ENCODE results near the gene KRT10. TPM values are rescaled to one million over a fixed set of nuclear protein-coding genes. Genes with fewer than 3 reads are reported as not detected.

KRT10 gene
- total RNA-seq, 1 donor from 2014 or later, result 919 TPM

DNA sequence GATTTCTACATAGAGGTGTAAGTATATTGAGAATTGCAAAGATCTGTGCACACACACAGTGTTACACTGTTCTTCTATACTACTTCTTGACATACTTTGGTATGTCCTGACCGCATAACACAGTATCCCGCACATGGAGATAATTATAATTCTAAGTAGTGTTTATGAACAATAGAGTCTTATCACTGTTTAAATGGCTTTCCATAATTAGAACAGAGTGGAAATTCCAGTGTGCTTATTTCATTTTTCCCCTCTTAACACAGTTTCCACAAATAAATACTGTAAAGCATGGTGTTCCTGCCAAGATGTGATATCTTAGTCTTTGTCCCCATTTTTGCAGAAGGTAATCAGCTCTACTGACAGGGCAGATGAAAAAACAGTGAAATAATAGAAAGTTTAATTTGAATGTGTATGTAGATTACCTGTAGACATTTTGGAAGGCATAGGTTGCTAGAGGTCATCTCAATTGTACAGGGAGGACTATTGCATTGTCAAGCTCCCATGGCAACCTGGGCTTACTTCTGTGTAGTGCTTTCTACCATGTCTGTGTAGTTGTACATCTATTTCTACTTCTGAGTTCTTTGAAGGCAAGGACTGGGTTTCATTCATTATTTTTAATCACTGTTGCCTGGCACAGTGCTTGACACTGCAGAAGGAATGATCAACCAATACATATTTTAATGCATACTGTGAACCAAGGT is 12.5 kb downstream of the KRT10 start:
- Histone ChIP-seq H3K4me1 (no peaks in the 10 kb centered on the region), H3K27ac (no peak overlapping the region), H3K36me3 (no peaks in the 10 kb centered on the region), H3K27me3 (no peaks in the 10 kb centered on the region), H3K9me3 (no peaks in the 10 kb centered on the region), H3K4me3 (no peak overlapping the region)
- TF ChIP-seq POLR2AphosphoS5 (IDR thresholded peaks at IDR 0.05; ENCODE audit: insufficient read depth in 1 of 2, low read depth in 1 of 2) (no peak), POLR2A (IDR thresholded peaks at IDR 0.05) (no peak)
- TF ChIP-seq, protein P1, sequence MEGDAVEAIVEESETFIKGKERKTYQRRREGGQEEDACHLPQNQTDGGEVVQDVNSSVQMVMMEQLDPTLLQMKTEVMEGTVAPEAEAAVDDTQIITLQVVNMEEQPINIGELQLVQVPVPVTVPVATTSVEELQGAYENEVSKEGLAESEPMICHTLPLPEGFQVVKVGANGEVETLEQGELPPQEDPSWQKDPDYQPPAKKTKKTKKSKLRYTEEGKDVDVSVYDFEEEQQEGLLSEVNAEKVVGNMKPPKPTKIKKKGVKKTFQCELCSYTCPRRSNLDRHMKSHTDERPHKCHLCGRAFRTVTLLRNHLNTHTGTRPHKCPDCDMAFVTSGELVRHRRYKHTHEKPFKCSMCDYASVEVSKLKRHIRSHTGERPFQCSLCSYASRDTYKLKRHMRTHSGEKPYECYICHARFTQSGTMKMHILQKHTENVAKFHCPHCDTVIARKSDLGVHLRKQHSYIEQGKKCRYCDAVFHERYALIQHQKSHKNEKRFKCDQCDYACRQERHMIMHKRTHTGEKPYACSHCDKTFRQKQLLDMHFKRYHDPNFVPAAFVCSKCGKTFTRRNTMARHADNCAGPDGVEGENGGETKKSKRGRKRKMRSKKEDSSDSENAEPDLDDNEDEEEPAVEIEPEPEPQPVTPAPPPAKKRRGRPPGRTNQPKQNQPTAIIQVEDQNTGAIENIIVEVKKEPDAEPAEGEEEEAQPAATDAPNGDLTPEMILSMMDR (IDR thresholded peaks at IDR 0.05), result no peak
- intact Hi-C loops (cut with DNase I), result loop anchor here (10.0 kb wide), 1 partner anchor 845 kb away; no protein-coding TSS in a partner anchor
- no peak for DNase-seq (ENCODE audit: extremely low spot score in 2 of 2)

DNA sequence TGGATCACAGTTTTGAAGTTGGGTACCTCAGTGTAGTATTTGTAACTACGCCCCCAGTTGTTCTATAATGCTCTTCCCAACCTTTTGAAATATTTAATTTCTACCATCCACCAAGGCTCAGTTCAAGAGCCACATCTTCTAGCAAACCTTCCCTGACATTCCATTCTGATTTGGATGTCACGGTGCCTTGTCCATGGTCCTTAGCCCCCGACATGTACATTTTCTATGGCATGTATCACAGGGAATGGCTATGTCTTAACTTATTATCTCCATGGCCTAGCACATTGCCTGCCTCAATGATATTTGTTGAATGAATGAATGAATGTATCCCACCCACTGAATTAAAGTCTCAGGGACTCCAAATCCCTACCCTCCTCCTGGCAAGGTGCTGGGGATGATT is 16.3 kb downstream of the KRT10 start:
- no peak for DNase-seq (ENCODE audit: extremely low spot score in 2 of 2)
- intact Hi-C loops (cut with DNase I), result loop anchor here (10.0 kb wide), 1 partner anchor 849 kb away; no protein-coding TSS in a partner anchor
- Histone ChIP-seq H3K4me3 (no peak overlapping the region), H3K9me3 (no peaks in the 10 kb centered on the region), H3K36me3 (no peaks in the 10 kb centered on the region), H3K4me1 (no peaks in the 10 kb centered on the region), H3K27me3 (no peaks in the 10 kb centered on the region), H3K27ac (no peak overlapping the region)
- no peak for TF ChIP-seq POLR2AphosphoS5 (IDR thresholded peaks at IDR 0.05; ENCODE audit: insufficient read depth in 1 of 2, low read depth in 1 of 2)
- TF ChIP-seq, protein P1 (IDR thresholded peaks at IDR 0.05), result no peak

DNA sequence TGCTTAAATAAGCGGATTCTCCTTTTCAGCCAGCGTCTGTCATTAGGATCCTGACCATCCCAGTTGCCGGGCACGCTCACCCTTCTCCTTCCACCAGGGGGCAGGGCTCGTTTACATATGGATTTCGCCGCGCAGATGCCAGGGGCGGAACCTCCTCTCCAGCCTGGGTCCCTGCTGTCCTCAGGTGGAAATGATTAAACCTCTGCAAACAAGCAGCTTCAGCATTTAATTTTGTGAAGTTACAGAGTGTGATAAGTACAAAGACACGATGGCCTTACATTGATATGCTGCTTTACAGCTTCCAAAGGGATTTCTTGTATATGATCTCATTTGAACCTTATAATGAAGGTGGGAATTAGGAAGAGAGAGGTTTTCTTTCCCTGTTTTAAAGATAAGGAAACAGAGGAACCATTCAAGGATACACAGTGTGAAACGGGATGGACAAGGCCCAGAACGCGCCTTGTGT is 18.8 kb downstream of the KRT10 start:
- Histone ChIP-seq H3K27ac (no peak overlapping the region), H3K27me3 (no peaks in the 10 kb centered on the region), H3K36me3 (no peaks in the 10 kb centered on the region), H3K9me3 (no peaks in the 10 kb centered on the region), H3K4me1 (no peaks in the 10 kb centered on the region), H3K4me3 (no peak overlapping the region)
- no peak for DNase-seq (ENCODE audit: extremely low spot score in 2 of 2)
- no peak for TF ChIP-seq POLR2AphosphoS5 (IDR thresholded peaks at IDR 0.05; ENCODE audit: insufficient read depth in 1 of 2, low read depth in 1 of 2)
- TF ChIP-seq, protein P1 (IDR thresholded peaks at IDR 0.05), result peak; percentile 66 to 89 (median 75)
- intact Hi-C loops (cut with DNase I), result loop anchor here (10.0 kb wide), 1 partner anchor 851 kb away; no protein-coding TSS in a partner anchor

DNA sequence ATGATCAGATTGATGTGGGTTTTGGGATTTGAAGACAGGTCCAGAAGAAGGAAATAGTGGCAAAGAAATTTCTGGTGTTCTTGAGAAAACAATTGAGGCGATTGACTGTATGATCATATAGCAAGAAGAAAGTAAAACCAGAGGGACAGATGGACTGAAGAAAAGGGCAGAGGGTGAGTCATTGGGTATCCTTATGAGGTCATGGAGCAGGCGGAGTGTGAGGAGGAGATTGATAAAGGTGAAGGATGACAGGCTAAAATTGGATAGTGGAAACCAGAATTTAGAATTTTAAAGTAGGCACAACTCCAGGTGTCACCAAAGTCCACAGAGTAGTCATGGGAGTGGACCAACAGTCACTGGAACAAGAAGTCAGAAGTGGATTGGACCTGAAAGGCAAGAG is 21.3 kb downstream of the KRT10 start:
- Histone ChIP-seq H3K27me3 (no peaks in the 10 kb centered on the region), H3K27ac (no peak overlapping the region), H3K36me3 (no peaks in the 10 kb centered on the region), H3K9me3 (no peaks in the 10 kb centered on the region), H3K4me3 (no peak overlapping the region), H3K4me1 (no peaks in the 10 kb centered on the region)
- intact Hi-C loops (cut with DNase I), result loop anchor here (10.0 kb wide), 1 partner anchor 854 kb away; no protein-coding TSS in a partner anchor
- TF ChIP-seq POLR2AphosphoS5 (IDR thresholded peaks at IDR 0.05; ENCODE audit: insufficient read depth in 1 of 2, low read depth in 1 of 2), result no peak
- TF ChIP-seq, protein P1 (IDR thresholded peaks at IDR 0.05), result no peak
- TF ChIP-seq POLR2A (IDR thresholded peaks at IDR 0.05), result no peak
- DNase-seq (ENCODE audit: extremely low spot score in 2 of 2), result no peak

DNA sequence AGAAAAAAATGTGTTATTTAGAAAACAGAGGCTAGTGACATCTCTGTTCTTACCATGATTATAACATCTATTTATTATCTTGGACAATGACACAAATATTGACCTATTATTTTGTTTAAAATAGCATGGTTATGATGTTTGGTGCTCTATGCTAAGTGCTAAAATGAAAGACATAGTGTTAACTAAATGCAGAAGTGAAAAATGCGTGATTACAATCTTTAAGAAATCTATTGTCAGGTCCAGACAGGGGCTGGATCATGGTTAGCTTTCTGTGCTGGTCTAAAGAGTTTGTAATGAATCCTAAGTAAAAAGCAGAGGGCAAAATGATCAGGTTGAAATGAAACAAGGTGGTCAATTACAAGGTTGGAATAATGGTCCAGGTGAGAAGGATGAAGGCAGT is 22.0 kb downstream of the KRT10 start:
- intact Hi-C loops (cut with DNase I), result loop anchor here (10.0 kb wide), 1 partner anchor 854 kb away; no protein-coding TSS in a partner anchor
- H3K36me3 ChIP-seq, result no peaks in the 10 kb centered on the region
- H3K9me3 ChIP-seq, result no peaks in the 10 kb centered on the region
- H3K4me3 ChIP-seq, result no peak overlapping the region
- no peak overlapping the region for H3K27ac ChIP-seq
- no peaks in the 10 kb centered on the region for H3K4me1 ChIP-seq
- no peaks in the 10 kb centered on the region for H3K27me3 ChIP-seq
- TF ChIP-seq, protein P1 (IDR thresholded peaks at IDR 0.05), result no peak
- no peak for TF ChIP-seq POLR2A (IDR thresholded peaks at IDR 0.05)
- no peak for TF ChIP-seq POLR2AphosphoS5 (IDR thresholded peaks at IDR 0.05; ENCODE audit: insufficient read depth in 1 of 2, low read depth in 1 of 2)
- no peak for DNase-seq (ENCODE audit: extremely low spot score in 2 of 2)
